ENCODE results near the gene PHACTR1. TPM values are rescaled to one million over a fixed set of nuclear protein-coding genes. Genes with fewer than 3 reads are reported as not detected.
A peak's percentile ranks its signal among the peaks of the same experiment; 100 is the strongest.

PHACTR1 gene
- total and polyA plus RNA-seq, 5 experiments from 2014 or later: 0.07 to 3.0 (median 0.70) TPM

DNA sequence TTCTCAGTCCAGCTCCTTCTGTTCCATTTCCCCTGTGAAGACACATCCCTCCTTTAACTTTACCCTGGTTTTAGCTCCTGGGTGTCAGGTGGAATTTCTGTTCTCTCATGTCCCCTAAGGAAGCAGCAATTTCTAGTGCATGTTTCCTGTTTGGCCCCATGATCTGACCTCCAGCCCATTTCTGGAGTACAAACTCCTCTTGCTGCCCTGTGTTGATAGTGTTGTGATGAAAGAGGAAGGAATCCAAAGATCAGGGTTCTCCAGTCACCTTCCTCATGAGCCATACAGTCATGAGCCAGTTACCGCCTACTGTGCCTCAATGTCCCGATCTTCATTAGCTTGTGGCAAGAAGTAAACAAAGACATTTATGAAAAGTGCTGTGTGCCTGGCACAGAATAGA is 97.4 kb downstream of the PHACTR1 start:
- POLR2A ChIA-PET: no interaction called here
- H3K27me3 Mint-ChIP-seq: peaks cover 0 to 16% (median 9%) of the 10 kb centered on the region in 5 donors
- ATAC-seq (no peak), DNase-seq (no peak)
- peaks cover 0 to 2% (median 0%) of the 10 kb centered on the region in 9 donors for H3K9me3 Mint-ChIP-seq
- H3K36me3 Mint-ChIP-seq: no peaks in the 10 kb centered on the region
- H3K4me3 Mint-ChIP-seq: no peak overlapping the region
- no peaks in the 10 kb centered on the region for H3K4me1 Mint-ChIP-seq
- no peak overlapping the region for H3K27ac Mint-ChIP-seq

GRCh38 chr6:12815089-12815488 is 98.5 kb downstream of the PHACTR1 start:
- H3K4me1 Mint-ChIP-seq: no peaks in the 10 kb centered on the region
- peaks cover 5 to 20% (median 12%) of the 10 kb centered on the region in 5 donors for H3K27me3 Mint-ChIP-seq
- POLR2A ChIA-PET: no interaction called here
- H3K36me3 Mint-ChIP-seq: no peaks in the 10 kb centered on the region
- DNase-seq (no peak), ATAC-seq (no peak)
- H3K27ac Mint-ChIP-seq: no peak overlapping the region
- H3K4me3 Mint-ChIP-seq: no peak overlapping the region
- peaks cover 0 to 2% (median 0%) of the 10 kb centered on the region in 9 donors for H3K9me3 Mint-ChIP-seq

DNA sequence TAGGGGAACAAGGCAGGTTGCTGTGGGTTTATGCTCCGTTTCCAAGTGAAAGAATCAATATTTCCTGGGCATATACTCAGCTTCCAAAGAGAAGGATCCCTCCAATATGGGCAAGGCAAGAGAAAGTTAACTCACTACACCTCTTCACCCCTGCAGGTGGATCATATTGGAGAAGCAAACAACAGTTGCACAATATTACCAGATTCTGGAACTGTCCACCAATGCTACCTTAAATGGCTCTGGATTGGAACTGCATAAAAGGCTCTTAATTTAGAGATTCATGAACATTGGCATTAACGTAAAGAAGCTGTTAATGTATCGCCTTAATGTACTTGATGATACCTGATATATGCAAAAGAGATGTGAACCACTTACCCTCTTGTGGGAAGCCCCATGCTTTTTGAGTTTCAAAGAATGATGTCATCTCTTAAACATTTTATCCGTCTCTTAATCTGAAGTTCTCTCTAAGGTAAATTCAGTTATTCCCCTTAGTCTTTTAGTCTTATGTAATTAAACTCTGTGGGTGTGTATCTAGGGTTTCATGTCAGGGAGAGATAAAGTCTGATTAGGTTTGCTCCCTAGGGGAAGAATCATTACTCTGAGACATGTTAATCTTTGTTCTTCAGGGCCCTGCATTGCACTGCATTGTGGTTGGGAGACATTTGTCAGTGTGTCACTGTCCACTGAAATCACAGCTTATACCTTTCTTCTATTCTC is 99.5 kb downstream of the PHACTR1 start:
- no peak for ATAC-seq

DNA sequence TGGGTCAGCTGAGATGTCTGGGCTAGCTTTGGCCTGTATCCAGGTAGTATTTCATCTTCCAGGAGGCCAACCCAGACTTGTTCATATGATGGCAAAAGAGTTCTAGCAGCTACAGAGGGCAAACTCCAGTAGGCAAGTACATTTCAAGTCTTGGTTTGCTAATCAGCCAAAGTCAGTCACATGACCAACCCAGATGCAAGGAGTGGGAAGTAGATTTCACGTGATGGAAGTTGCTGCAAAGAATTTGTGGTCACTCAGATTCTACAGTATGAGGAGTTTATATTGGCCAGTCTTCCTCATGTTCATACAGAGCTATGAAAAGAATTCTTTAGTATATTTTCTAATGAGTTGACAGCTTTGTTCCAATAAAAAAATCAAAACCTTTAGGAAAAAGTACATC is 101.8 kb downstream of the PHACTR1 start:
- POLR2A ChIA-PET: no interaction called here
- no peak overlapping the region for H3K27ac Mint-ChIP-seq
- no peaks in the 10 kb centered on the region for H3K9me3 Mint-ChIP-seq
- H3K36me3 Mint-ChIP-seq: no peaks in the 10 kb centered on the region
- H3K27me3 Mint-ChIP-seq: peaks cover 8 to 44% (median 28%) of the 10 kb centered on the region in 5 donors
- no peak for DNase-seq
- no peaks in the 10 kb centered on the region for H3K4me1 Mint-ChIP-seq
- ATAC-seq: no peak
- no peak overlapping the region for H3K4me3 Mint-ChIP-seq

More for the DNA sequence above, 99.5 kb downstream of the PHACTR1 start:
- Mint-ChIP-seq H3K27ac (no peak overlapping the region), H3K27me3 (peaks cover 8 to 23% (median 16%) of the 10 kb centered on the region in 5 donors), H3K9me3 (no peaks in the 10 kb centered on the region), H3K4me3 (no peak overlapping the region), H3K4me1 (no peaks in the 10 kb centered on the region), H3K36me3 (no peaks in the 10 kb centered on the region)
- DNase-seq: no peak
- POLR2A ChIA-PET: no interaction called here

DNA sequence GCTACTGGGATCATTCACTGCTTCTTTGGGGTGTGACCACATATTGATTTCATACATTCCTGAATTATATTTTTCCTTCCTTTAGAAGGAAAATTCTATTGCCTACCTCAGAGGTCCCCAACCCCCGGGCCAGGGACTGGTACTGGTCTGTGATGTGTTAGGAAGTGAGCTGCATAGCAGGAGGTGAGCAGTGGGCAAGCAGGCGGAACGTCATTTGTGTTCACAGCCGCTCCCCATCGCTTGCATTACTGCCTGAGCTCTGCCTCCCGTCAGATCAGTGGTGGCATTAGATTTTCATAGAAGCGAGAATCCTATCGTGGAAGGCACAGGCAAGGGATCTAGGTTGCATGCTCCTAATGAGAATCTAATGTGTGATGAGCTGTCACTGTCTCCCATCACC is 107.3 kb downstream of the PHACTR1 start:
- DNase-seq: no peak
- POLR2A ChIA-PET: no interaction called here
- H3K9me3 Mint-ChIP-seq: no peaks in the 10 kb centered on the region
- no peaks in the 10 kb centered on the region for H3K36me3 Mint-ChIP-seq
- H3K27me3 Mint-ChIP-seq: peaks cover 8 to 32% (median 19%) of the 10 kb centered on the region in 5 donors
- no peaks in the 10 kb centered on the region for H3K4me1 Mint-ChIP-seq
- ATAC-seq: no peak
- H3K4me3 Mint-ChIP-seq: no peak overlapping the region
- peak overlapping the region in 1 of 10 donors; percentile 72 for H3K27ac Mint-ChIP-seq

DNA sequence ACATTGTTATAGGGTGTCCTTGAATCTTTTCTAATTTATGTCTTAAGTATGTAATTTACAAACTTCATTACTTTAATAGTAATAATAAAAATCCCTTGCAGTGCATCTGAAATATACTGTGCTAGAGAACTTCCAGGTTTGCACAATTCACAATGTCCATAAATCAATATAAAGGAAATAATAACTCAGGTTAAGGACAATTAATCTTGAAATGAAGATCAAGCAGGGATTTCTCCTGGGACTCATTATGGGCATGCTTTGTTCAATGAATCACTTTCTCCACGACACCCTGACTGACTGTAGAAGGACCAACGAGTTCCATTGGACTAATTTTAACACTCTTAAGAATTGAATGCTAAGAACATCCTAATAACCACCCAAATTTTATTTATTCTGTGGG is 110.0 kb downstream of the PHACTR1 start:
- POLR2A ChIA-PET: no interaction called here
- no peaks in the 10 kb centered on the region for H3K4me1 Mint-ChIP-seq

DNA sequence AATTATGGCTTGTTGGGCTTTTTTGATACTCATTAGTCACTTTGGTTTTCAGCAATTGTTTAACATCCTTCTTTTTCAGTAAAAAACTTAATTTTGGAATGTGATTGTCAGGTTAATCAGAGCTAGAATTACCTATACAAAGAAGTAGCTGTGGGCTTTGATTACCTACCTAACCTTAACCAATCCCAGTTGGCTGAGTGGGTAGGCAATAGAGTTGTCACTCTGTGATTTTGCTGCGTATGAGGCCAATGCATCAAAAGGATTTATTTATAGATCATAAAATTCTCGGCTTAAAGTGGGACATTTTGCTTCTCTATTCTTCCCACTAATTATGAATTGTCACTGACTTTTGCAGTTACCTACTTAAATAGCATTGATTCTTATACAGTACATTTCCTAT is 111.4 kb downstream of the PHACTR1 start:
- POLR2A ChIA-PET: no interaction called here

More for the DNA sequence above, 110.0 kb downstream of the PHACTR1 start:
- ATAC-seq: no peak
- Mint-ChIP-seq H3K4me3 (no peak overlapping the region), H3K27ac (no peak overlapping the region), H3K9me3 (no peaks in the 10 kb centered on the region), H3K36me3 (no peaks in the 10 kb centered on the region), H3K27me3 (peaks cover 2 to 18% (median 10%) of the 10 kb centered on the region in 5 donors)
- no peak for DNase-seq

GRCh38 chr6:12832226-12832735 is 115.7 kb downstream of the PHACTR1 start:
- Mint-ChIP-seq H3K4me1 (no peaks in the 10 kb centered on the region), H3K9me3 (peaks cover 0 to 10% (median 4%) of the 10 kb centered on the region in 9 donors), H3K27me3 (peaks cover 7 to 17% (median 10%) of the 10 kb centered on the region in 5 donors), H3K27ac (no peak overlapping the region), H3K4me3 (no peak overlapping the region), H3K36me3 (peaks cover 0 to 4% (median 0%) of the 10 kb centered on the region in 3 donors)
- DNase-seq: no peak
- no peak for ATAC-seq
- POLR2A ChIA-PET: no interaction called here

More for the DNA sequence above, 111.4 kb downstream of the PHACTR1 start:
- no peak for DNase-seq
- Mint-ChIP-seq H3K4me1 (no peaks in the 10 kb centered on the region), H3K27me3 (peaks cover 2 to 7% (median 2%) of the 10 kb centered on the region in 5 donors), H3K9me3 (no peaks in the 10 kb centered on the region), H3K4me3 (no peak overlapping the region), H3K36me3 (no peaks in the 10 kb centered on the region), H3K27ac (no peak overlapping the region)
- no peak for ATAC-seq

- H3K4me3 Mint-ChIP-seq: no peak overlapping the region
- POLR2A ChIA-PET: no interaction called here
- DNase-seq (no peak), ATAC-seq (no peak)
- H3K4me1 Mint-ChIP-seq: no peaks in the 10 kb centered on the region
- peaks cover 0 to 25% (median 8%) of the 10 kb centered on the region in 9 donors for H3K9me3 Mint-ChIP-seq
- H3K27ac Mint-ChIP-seq: no peak overlapping the region
- H3K27me3 Mint-ChIP-seq: peaks cover 6 to 17% (median 10%) of the 10 kb centered on the region in 5 donors
- peaks cover 0 to 6% (median 4%) of the 10 kb centered on the region in 3 donors for H3K36me3 Mint-ChIP-seq
These were observed 119.4 kb downstream of the PHACTR1 start for GRCh38 chr6:12836009-12836408.

- ATAC-seq (no peak), DNase-seq (no peak)
- peaks cover 0 to 21% (median 4%) of the 10 kb centered on the region in 9 donors for H3K9me3 Mint-ChIP-seq
- H3K27ac Mint-ChIP-seq: no peak overlapping the region
- peaks cover 0 to 2% (median 0%) of the 10 kb centered on the region in 5 donors for H3K27me3 Mint-ChIP-seq
- POLR2A ChIA-PET: no interaction called here
- peaks cover 0 to 6% (median 4%) of the 10 kb centered on the region in 3 donors for H3K36me3 Mint-ChIP-seq
- no peak overlapping the region for H3K4me3 Mint-ChIP-seq
- no peaks in the 10 kb centered on the region for H3K4me1 Mint-ChIP-seq
These were observed 125.1 kb downstream of the PHACTR1 start for GRCh38 chr6:12841619-12842018.

DNA sequence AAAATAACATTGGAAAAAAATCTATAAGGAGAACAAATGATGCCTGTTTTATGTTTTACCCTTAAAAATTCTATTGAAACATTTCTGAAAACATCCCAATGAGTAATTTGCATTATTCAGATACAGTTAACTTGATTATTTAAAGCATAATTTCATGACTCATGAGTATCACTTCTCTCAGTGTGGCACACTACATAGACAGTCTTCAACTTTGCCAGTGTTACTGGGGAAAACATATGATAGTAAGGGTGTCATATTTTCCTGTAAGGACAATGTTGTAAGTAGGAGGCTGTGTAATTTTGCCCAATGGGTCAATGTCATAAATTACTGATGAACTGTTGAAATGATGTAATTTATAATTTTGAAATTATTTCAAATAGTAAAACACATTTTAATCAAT is 125.5 kb downstream of the PHACTR1 start:
- H3K27ac Mint-ChIP-seq: no peak overlapping the region
- POLR2A ChIA-PET: no interaction called here
- peaks cover 0 to 16% (median 0%) of the 10 kb centered on the region in 9 donors for H3K9me3 Mint-ChIP-seq
- peaks cover 0 to 6% (median 0%) of the 10 kb centered on the region in 3 donors for H3K36me3 Mint-ChIP-seq
- H3K4me1 Mint-ChIP-seq: no peaks in the 10 kb centered on the region
- DNase-seq (no peak), ATAC-seq (no peak)
- H3K27me3 Mint-ChIP-seq: peaks cover 0 to 2% (median 0%) of the 10 kb centered on the region in 5 donors
- no peak overlapping the region for H3K4me3 Mint-ChIP-seq

- peaks cover 0 to 13% (median 0%) of the 10 kb centered on the region in 9 donors for H3K9me3 Mint-ChIP-seq
- H3K27me3 Mint-ChIP-seq: peaks cover 0 to 2% (median 0%) of the 10 kb centered on the region in 5 donors
- H3K4me3 Mint-ChIP-seq: no peak overlapping the region
- no peaks in the 10 kb centered on the region for H3K4me1 Mint-ChIP-seq
- POLR2A ChIA-PET: no interaction called here
- peaks cover 0 to 6% (median 0%) of the 10 kb centered on the region in 3 donors for H3K36me3 Mint-ChIP-seq
- no peak overlapping the region for H3K27ac Mint-ChIP-seq
- DNase-seq (no peak), ATAC-seq (no peak)
These were observed 126.1 kb downstream of the PHACTR1 start for GRCh38 chr6:12842658-12843057.

DNA sequence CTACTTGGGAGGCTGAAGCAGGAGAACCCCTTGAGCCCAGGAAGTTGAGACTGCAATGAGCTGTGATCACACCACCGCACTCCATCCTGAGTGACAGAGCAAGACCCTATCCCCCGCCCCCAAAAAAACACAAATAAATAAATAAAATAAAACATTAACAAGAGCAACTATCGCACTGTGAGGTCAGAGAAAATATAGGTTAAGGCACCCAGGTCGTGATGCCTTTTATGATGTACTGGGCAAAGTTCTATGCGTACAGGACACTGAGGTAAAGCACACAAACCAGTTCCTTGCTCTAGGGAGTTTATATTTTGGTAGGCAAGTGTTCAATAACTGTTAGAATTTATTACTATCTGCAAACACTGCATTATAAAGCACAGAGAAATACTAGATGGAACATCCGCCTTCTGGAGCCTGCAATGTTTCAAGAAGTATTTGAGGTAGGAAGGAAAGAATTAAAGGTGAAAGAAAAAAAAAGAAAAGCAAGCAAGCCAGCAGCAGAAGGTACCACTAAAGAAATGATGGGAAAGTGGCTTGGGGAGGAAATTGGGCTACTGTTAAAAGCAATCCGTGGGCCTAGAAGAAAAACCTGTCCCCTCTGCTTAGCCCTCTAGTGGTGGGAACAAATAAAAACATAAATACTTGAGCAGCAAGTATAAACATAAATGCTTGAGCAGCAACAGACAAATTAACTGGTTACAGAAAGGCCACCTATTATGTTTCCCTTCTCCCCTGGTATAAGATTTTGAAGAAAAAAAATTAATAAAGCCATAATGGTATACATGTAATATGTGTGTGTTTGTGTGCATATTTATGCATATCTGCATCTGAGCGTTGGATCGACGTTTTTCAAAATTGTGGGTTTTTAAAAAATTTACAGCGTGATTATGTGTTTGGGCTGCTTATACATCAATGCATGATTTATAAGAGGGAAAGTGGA is 128.0 kb downstream of the PHACTR1 start:
- no peaks in the 10 kb centered on the region for H3K4me1 Mint-ChIP-seq
- ATAC-seq (no peak), DNase-seq (no peak)
- H3K27me3 Mint-ChIP-seq: peaks cover 0 to 5% (median 2%) of the 10 kb centered on the region in 5 donors
- H3K9me3 Mint-ChIP-seq: peaks cover 0 to 1% (median 0%) of the 10 kb centered on the region in 9 donors
- H3K27ac Mint-ChIP-seq: no peak overlapping the region
- no peak overlapping the region for H3K4me3 Mint-ChIP-seq
- H3K36me3 Mint-ChIP-seq: no peaks in the 10 kb centered on the region
- POLR2A ChIA-PET: no interaction called here

Measured in naive thymus-derived CD8-positive, alpha-beta T cell (primary cell).